Right lobe of liver (tissue), 6 donors: ENCODE measurements around the gene ATIC. TPM values are rescaled to one million over a fixed set of nuclear protein-coding genes. Genes with fewer than 3 reads are reported as not detected.

Experiments used
- ATAC-seq, 4 donors: fragments of 200-7000 bp; cut with Tn5 transposase; one replicate each; pipeline ENCODE4 v1.9.1; 2020; ENCODE audit warnings: mild to moderate bottlenecking in 4 of 4, moderate library complexity in 4 of 4
- DNase-seq, 3 donors: peaks; one replicate each; pipeline ENCODE4 v3.0.0-alpha.2; 2020
- H3K27ac ChIP-seq, 3 donors: fragments of 200-600 bp; one replicate each; pipeline ENCODE4 v1.8.0; 2022
- H3K27me3 ChIP-seq, 2 donors: fragments of 200-600 bp; one replicate each; pipeline ENCODE4 v1.8.0; 2022
- H3K36me3 ChIP-seq, 4 donors: fragments of 200-600 bp; sonication (generic) in 1 of 4; one replicate each; pipeline versions ENCODE4 v1.5.1 to v1.8.0; 2017 to 2022; ENCODE audit warnings: control low read depth in 1 of 4
- H3K4me1 ChIP-seq, 4 donors: fragments of 200-600 bp; sonication (generic) in 1 of 4; one replicate each; pipeline versions ENCODE4 v1.5.1 to v1.8.0; 2017 to 2022; ENCODE audit warnings: control low read depth in 1 of 4
- H3K4me3 ChIP-seq, 3 donors: fragments of 200-600 bp; one replicate each; pipeline ENCODE4 v1.8.0; 2022
- H3K9me3 ChIP-seq, 4 donors: fragments of 200-600 bp; sonication (generic) in 1 of 4; one replicate each; pipeline versions ENCODE4 v1.5.1 to v1.8.0; 2017 to 2022; ENCODE audit warnings: control low read depth in 1 of 4
- CTCF ChIP-seq, 4 donors: fragments of 200-600 bp in 3 of 4; fragments of 450-650 bp in 1 of 4; IDR thresholded peaks; one replicate each; pipeline versions ENCODE4 v1.5.1 to v1.8.0; 2016 to 2022; ENCODE audit warnings: antibody characterized with exemption in 4 of 4, mild to moderate bottlenecking in 2 of 4
- POLR2A ChIP-seq: fragments of 450-650 bp; IDR thresholded peaks from one replicate; pipeline ENCODE4 v1.6.1; 2017; ENCODE audit warnings: antibody characterized with exemption, mild to moderate bottlenecking
- WGBS: methylation state at CpG from one replicate; pipeline ENCODE4 v1.1.6; 2018; ENCODE audit warnings: low coverage, low lambda C conversion rate; ENCODE audit not compliant: insufficient coverage; ENCODE audit errors: missing lambda C conversion rate; 5-methylcytosine and 5-hydroxymethylcytosine counted together
- intact Hi-C, 2 donors: fragments of 100-400 bp; cut with DNase I; formaldehyde crosslinking; loops; one replicate each; pipeline versions ENCODE4 v1.11.2 to v1.14.1; 2022
- total RNA-seq, 6 experiments: library from RNA; depleted of rRNA in 2 of 6; stranded (reverse); fragments of >200 nt in 2 of 6; fragmentation: NEBNext Ultra II Directional in 3 of 6; extraction: Animal tissue kit (Norgen Biotek cat#: 25700) in 3 of 6; gene quantifications; one replicate each; pipeline versions ENCODE4 v1.1.0 to v1.2.4, GENCODE V29; 2016 to 2023
- donor health status: DM: no; HTN: yes; CAD: no.
- donor health status: DM: no; HTN: no; CAD: no.
- donor health status: DM: no; HTN: no; CAD: no.
- donor health status: DM: no; HTN: yes; CAD: no.
- donor health status: DM: no; HTN: yes; CAD: no.

Gene ATIC
- total RNA-seq, 6 experiments from 2014 or later = 38.8 to 57.3 (median 43.0) TPM

- 91% methylated on average over 6 of the region's 6 CpGs for WGBS
- intact Hi-C loops = no loop called here
- no peak for ATAC-seq
Observed at GRCh38 chr2:215379948-215380347, 68.1 kb downstream of the ATIC start.

GRCh38 chr2:215380699-215381098, 68.8 kb downstream of the ATIC start:
- TF ChIP-seq CTCF (IDR thresholded peaks at IDR 0.05) = no peak
- no peak for TF ChIP-seq POLR2A
- Histone ChIP-seq H3K9me3 (no peaks in the 10 kb centered on the region), H3K27ac (no peak overlapping the region), H3K36me3 (peaks cover 22 to 100% (median 58%) of the 10 kb centered on the region in 4 donors), H3K4me1 (no peaks in the 10 kb centered on the region), H3K27me3 (no peaks in the 10 kb centered on the region), H3K4me3 (no peak overlapping the region)
- intact Hi-C loops = no loop called here
- ATAC-seq (peak in 3 of 4 donors; percentile 5 to 30 (median 19)), DNase-seq (no peak)
- WGBS = 86% methylated on average over 7 of the region's 7 CpGs

More at GRCh38 chr2:215379948-215380347, 68.1 kb downstream of the ATIC start:
- no peak for DNase-seq
- Histone ChIP-seq H3K27me3 (no peaks in the 10 kb centered on the region), H3K4me1 (no peaks in the 10 kb centered on the region), H3K36me3 (peaks cover 26 to 100% (median 65%) of the 10 kb centered on the region in 4 donors), H3K9me3 (no peaks in the 10 kb centered on the region), H3K27ac (no peak overlapping the region), H3K4me3 (no peak overlapping the region)
- TF ChIP-seq POLR2A = no peak
- no peak for TF ChIP-seq CTCF (IDR thresholded peaks at IDR 0.05)

GRCh38 chr2:215382011-215382410, 70.2 kb downstream of the ATIC start:
- intact Hi-C loops = no loop called here
- peaks cover 19 to 100% (median 56%) of the 10 kb centered on the region in 4 donors for H3K36me3 ChIP-seq
- ATAC-seq (no peak), DNase-seq (no peak)
- H3K9me3 ChIP-seq = no peaks in the 10 kb centered on the region
- H3K27ac ChIP-seq = no peak overlapping the region
- TF ChIP-seq CTCF (IDR thresholded peaks at IDR 0.05) = no peak
- H3K4me1 ChIP-seq = no peaks in the 10 kb centered on the region
- no peaks in the 10 kb centered on the region for H3K27me3 ChIP-seq
- 91% methylated on average over 7 of the region's 7 CpGs for WGBS
- no peak overlapping the region for H3K4me3 ChIP-seq

GRCh38 chr2:215382480-215382879, 70.6 kb downstream of the ATIC start:
- H3K36me3 ChIP-seq = peaks cover 19 to 100% (median 58%) of the 10 kb centered on the region in 4 donors
- ATAC-seq = no peak
- H3K27me3 ChIP-seq = no peaks in the 10 kb centered on the region
- no peak for TF ChIP-seq POLR2A
- no peak for TF ChIP-seq CTCF (IDR thresholded peaks at IDR 0.05)
- no peak overlapping the region for H3K27ac ChIP-seq
- no peak for DNase-seq
- no peaks in the 10 kb centered on the region for H3K9me3 ChIP-seq
- no peaks in the 10 kb centered on the region for H3K4me1 ChIP-seq
- no peak overlapping the region for H3K4me3 ChIP-seq
- intact Hi-C loops = no loop called here
